Peyer's patch (tissue), 4 donors: ENCODE measurements around the gene GPR55. TPM values are rescaled to one million over a fixed set of nuclear protein-coding genes. Genes with fewer than 3 reads are reported as not detected.

Experiments
- DNase-seq, 3 donors: peaks; one replicate each; pipeline ENCODE4 v3.0.0-alpha.2; 2017 to 2019
- H3K27ac ChIP-seq, 4 donors: fragments of 200-600 bp; sonication (generic); one replicate each; pipeline ENCODE4 v1.5.1; 2016 to 2019
- H3K27me3 ChIP-seq, 2 donors: fragments of 200-600 bp; sonication (generic); one replicate each; pipeline ENCODE4 v1.5.1; 2019
- H3K36me3 ChIP-seq, 3 donors: fragments of 200-600 bp; sonication (generic); one replicate each; pipeline ENCODE4 v1.5.1; 2016 to 2019
- H3K4me1 ChIP-seq, 4 donors: fragments of 200-600 bp; sonication (generic); one replicate each; pipeline ENCODE4 v1.5.1; 2016 to 2019
- H3K4me3 ChIP-seq, 4 donors: fragments of 200-600 bp; sonication (generic); 1 replicate in 3 of 4; 2 replicates in 1 of 4; pipeline ENCODE4 v1.5.1; 2016 to 2019; ENCODE audit warnings: mild to moderate bottlenecking in 1 of 4
- H3K9me3 ChIP-seq, 4 donors: fragments of 200-600 bp; sonication (generic); one replicate each; pipeline ENCODE4 v1.5.1; 2016 to 2019; ENCODE audit warnings: mild to moderate bottlenecking in 1 of 4
- POLR2A ChIP-seq, 2 donors: fragments of 450-650 bp; IDR thresholded peaks; one replicate each; pipeline ENCODE4 v1.5.1; 2017; ENCODE audit warnings: antibody characterized with exemption in 2 of 2, mild to moderate bottlenecking in 2 of 2, moderate library complexity in 2 of 2
- total RNA-seq, 4 donors: library from RNA; depleted of rRNA; stranded (reverse); fragments of >200 nt; gene quantifications; one replicate each; pipeline ENCODE4 v1.1.0, GENCODE V29; 2016
- TF ChIP-seq, protein P1 (sequence below), 6 experiments: fragments of 450-650 bp in 4 of 6; fragments of 200-600 bp in 2 of 6; sonication (generic) in 1 of 6; IDR thresholded peaks; one replicate each; pipeline ENCODE4 v1.5.1; 2017 to 2019; ENCODE audit warnings: antibody characterized with exemption in 6 of 6, mild to moderate bottlenecking in 3 of 6, moderate library complexity in 1 of 6

Gene GPR55
- total RNA-seq, 4 donors from 2014 or later: 1.0 to 4.7 (median 3.2) TPM

- DNase-seq: no peak
- Histone ChIP-seq H3K27ac (no peak overlapping the region), H3K4me1 (no peaks in the 10 kb centered on the region), H3K4me3 (no peak overlapping the region), H3K36me3 (no peaks in the 10 kb centered on the region), H3K9me3 (no peaks in the 10 kb centered on the region), H3K27me3 (no peaks in the 10 kb centered on the region)
- TF ChIP-seq, protein P1, sequence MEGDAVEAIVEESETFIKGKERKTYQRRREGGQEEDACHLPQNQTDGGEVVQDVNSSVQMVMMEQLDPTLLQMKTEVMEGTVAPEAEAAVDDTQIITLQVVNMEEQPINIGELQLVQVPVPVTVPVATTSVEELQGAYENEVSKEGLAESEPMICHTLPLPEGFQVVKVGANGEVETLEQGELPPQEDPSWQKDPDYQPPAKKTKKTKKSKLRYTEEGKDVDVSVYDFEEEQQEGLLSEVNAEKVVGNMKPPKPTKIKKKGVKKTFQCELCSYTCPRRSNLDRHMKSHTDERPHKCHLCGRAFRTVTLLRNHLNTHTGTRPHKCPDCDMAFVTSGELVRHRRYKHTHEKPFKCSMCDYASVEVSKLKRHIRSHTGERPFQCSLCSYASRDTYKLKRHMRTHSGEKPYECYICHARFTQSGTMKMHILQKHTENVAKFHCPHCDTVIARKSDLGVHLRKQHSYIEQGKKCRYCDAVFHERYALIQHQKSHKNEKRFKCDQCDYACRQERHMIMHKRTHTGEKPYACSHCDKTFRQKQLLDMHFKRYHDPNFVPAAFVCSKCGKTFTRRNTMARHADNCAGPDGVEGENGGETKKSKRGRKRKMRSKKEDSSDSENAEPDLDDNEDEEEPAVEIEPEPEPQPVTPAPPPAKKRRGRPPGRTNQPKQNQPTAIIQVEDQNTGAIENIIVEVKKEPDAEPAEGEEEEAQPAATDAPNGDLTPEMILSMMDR (IDR thresholded peaks at IDR 0.05): no peak
- TF ChIP-seq POLR2A (IDR thresholded peaks at IDR 0.05): no peak
These were observed 12.3 kb downstream of the GPR55 start for GRCh38 chr2:230912724-230913123.

- Histone ChIP-seq H3K36me3 (no peaks in the 10 kb centered on the region), H3K27ac (no peak overlapping the region), H3K27me3 (no peaks in the 10 kb centered on the region), H3K4me1 (no peaks in the 10 kb centered on the region), H3K4me3 (no peak overlapping the region), H3K9me3 (no peaks in the 10 kb centered on the region)
- peak in 1 of 3 donors; percentile 32 for DNase-seq
- TF ChIP-seq POLR2A (IDR thresholded peaks at IDR 0.05): no peak
- TF ChIP-seq, protein P1 (IDR thresholded peaks at IDR 0.05): no peak
These were observed 13.0 kb downstream of the GPR55 start for GRCh38 chr2:230912046-230912445.

DNA sequence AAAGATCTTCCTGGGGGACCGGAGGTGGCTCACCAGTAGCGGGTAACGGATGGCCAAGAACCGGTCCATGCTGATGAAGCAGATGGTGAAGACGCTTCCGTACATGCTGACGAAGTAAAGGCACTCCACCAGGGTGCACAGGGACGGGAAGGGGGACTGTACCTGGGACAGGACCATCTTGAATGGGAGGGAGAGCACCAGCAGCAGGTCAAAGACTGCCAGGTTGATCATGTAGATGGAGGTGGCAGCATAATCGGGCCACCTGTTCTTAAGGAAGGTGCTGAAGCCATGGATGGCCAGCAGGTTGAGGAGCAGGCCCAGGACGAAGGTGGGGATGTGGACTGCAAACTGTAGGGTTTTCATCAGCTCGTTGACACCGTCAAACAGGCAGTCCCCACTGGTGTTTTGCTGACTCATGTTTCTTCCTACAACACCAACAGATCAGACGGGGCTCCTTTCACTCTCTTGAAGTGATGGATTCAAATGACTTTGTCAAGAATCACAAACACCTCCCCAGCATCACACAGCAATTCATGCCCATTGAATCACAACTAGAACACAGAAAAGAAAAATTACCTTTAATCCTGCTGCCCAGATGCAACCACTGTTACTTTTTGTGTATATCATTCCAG lies 14.4 kb downstream of the GPR55 start:
- DNase-seq: peak in 1 of 3 donors; percentile 39
- TF ChIP-seq POLR2A (IDR thresholded peaks at IDR 0.05): no peak
- TF ChIP-seq, protein P1 (IDR thresholded peaks at IDR 0.05): no peak
- H3K4me3 ChIP-seq: no peak overlapping the region

DNA sequence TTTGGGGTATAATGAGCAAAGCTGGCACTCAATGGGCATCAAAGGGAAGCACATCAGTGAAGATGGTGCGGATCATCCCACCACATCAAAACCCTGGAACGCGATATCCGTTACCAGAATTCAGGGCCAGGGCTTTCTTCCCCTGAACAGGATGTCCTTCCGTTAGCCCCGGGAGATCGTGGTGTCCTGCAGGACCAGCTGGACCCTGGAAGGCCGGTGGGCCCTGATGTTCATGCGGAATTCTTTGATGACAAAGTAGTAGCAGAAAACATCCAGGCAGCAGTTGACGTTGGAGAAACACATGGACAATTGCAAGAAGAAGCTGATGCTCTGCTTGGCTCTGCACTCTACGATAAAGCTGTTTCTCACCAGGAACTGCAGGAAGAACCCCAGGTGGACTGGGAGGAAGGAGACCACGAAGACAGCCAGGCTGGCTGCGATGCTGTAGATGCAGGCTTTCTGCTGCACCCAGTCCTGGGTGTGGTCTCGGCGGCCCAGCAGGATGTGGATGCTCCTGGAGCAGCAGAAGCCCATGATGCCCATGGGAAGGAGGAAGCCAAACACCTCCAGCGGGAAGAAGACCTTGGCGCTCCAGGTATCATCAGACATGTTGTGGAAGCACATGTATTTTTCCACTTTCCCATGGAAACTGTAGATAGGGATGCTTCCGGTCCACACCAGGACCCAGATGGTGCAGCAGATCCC lies 15.0 kb downstream of the GPR55 start:
- H3K9me3 ChIP-seq: no peaks in the 10 kb centered on the region
- H3K4me1 ChIP-seq: no peaks in the 10 kb centered on the region
- no peaks in the 10 kb centered on the region for H3K36me3 ChIP-seq
- peak in 1 of 3 donors; percentile 39 for DNase-seq
- TF ChIP-seq POLR2A (IDR thresholded peaks at IDR 0.05): no peak
- TF ChIP-seq, protein P1 (IDR thresholded peaks at IDR 0.05): no peak
- H3K27me3 ChIP-seq: no peaks in the 10 kb centered on the region
- H3K4me3 ChIP-seq: no peak overlapping the region
- H3K27ac ChIP-seq: no peak overlapping the region

More for the DNA sequence above, 14.4 kb downstream of the GPR55 start:
- no peaks in the 10 kb centered on the region for H3K4me1 ChIP-seq
- no peaks in the 10 kb centered on the region for H3K27me3 ChIP-seq
- no peaks in the 10 kb centered on the region for H3K9me3 ChIP-seq
- no peak overlapping the region for H3K27ac ChIP-seq
- H3K36me3 ChIP-seq: no peaks in the 10 kb centered on the region

- TF ChIP-seq POLR2A (IDR thresholded peaks at IDR 0.05): no peak
- no peaks in the 10 kb centered on the region for H3K36me3 ChIP-seq
- no peak overlapping the region for H3K4me3 ChIP-seq
- no peaks in the 10 kb centered on the region for H3K27me3 ChIP-seq
- no peaks in the 10 kb centered on the region for H3K9me3 ChIP-seq
- peak in 1 of 3 donors; percentile 69 for DNase-seq
- H3K27ac ChIP-seq: peak overlapping the region in 2 of 4 donors; percentile 22 to 63
- no peaks in the 10 kb centered on the region for H3K4me1 ChIP-seq
These were observed 16.3 kb downstream of the GPR55 start for GRCh38 chr2:230908595-230909191.

- no peak overlapping the region for H3K4me3 ChIP-seq
These were observed 16.9 kb downstream of the GPR55 start for GRCh38 chr2:230908092-230908594.

More at GRCh38 chr2:230908092-230908594, 16.9 kb downstream of the GPR55 start:
- Histone ChIP-seq H3K4me1 (no peaks in the 10 kb centered on the region), H3K27ac (peak overlapping the region in 2 of 4 donors; percentile 22 to 63), H3K27me3 (no peaks in the 10 kb centered on the region), H3K36me3 (no peaks in the 10 kb centered on the region), H3K9me3 (no peaks in the 10 kb centered on the region)
- DNase-seq: peak in 1 of 3 donors; percentile 35
- TF ChIP-seq POLR2A (IDR thresholded peaks at IDR 0.05): no peak
- TF ChIP-seq, protein P1 (IDR thresholded peaks at IDR 0.05): no peak
